HG02981 (cell line): ENCODE results near the gene CDC45.
"Not testable (repeated sequence)": the region's sequence is repeated elsewhere in the genome, so short reads cannot be mapped to it uniquely, and the experiment has no call there.

Experiments
- ATAC-seq: cut with Tn5 transposase; IDR thresholded peaks from one replicate; pipeline ENCODE4 v1.9.1; 2021; ENCODE audit warnings: mild to moderate bottlenecking, moderate library complexity; ENCODE audit not compliant: unreplicated experiment

The CDC45 gene

DNA sequence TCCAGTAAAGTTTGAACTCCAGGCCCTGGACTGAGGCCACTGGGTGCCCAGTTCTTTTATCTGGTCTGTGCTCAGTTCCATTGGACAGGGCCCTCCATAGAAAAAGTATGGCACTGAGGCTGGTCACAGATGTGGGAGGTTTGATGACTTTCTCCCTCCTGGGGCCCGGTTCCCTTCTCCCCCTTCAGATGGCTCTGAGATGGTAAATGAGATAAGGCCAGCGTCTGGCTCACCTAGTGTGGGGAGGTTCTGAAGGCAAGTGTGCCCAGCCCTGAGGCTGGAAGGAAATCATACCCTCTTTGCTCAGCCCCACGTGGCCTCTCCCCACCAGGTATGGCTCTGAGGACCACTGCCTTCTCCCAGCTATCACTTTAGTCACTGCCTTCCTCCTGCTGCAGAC lies 45.9 kb downstream of the CDC45 start:
- no peak for ATAC-seq

DNA sequence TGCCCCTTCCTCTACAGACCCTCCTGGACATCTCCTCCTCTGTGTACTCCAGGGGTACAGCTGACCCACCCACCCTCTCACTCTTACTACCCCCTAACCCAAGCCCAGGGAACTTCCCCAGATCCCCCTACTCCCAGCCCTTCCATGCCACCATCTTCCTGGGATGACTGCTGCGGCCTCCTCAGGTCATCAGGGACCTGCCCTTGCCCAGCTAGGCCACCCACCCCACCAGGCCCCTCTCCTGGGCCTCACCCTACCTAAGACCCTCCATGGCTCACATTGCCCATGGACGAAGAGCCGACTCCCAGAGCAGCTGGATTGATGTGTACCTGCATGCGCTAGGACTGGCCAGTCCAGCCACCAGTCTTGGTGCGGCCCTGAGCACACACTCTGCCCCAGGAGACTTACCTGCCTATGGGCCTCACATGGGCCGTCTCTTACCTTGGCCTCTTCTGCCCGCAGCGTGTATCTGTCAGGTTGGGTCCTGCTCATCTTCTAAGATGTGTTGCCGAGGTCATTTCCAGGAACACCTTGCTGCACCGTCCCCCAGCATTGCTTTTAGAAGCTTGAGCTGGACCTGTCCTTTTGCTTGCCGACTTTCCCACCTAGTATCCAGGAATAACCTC lies 46.5 kb downstream of the CDC45 start:
- ATAC-seq, result no peak

DNA sequence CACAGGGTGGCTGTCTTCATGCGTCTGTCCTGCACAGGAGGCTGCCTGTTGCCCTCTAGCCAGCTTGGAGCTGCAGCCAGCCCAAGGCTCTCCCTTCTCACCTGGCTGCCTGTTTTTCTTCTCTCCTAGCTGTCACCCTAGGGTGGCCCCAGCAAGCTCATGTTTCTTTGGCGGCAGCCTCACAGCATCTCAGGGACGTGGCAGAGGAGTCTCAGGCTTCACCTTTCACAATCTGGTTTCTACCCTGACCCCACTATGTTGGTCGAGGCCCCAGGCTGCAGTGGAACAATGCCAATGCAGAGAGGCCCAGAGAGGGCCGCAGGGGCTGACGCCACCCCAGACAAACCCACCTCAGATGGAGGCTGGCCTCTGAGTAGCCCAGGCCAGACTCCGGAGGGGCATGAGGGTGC lies 47.0 kb downstream of the CDC45 start:
- ATAC-seq, result no peak

DNA sequence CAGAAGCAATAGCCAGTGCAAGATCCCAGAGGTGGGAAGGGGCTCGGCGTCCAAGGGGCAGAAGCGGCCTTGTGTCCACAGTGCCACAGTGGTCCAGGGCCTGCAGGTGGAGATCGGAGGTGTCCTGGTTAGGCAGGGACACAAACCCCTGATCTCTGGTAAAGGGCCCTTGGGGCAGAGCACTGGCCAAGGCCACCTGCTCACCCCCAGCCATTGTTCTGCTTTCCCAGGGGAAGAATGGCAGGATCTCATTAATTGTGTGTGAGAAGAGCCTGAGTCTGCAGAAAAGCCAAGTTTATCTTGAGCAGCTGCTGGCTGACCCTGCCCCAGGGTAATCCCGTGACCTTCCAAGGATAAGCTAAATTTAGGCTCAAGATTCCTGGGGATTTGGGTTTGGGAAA lies 47.6 kb downstream of the CDC45 start:
- ATAC-seq, result no peak

DNA sequence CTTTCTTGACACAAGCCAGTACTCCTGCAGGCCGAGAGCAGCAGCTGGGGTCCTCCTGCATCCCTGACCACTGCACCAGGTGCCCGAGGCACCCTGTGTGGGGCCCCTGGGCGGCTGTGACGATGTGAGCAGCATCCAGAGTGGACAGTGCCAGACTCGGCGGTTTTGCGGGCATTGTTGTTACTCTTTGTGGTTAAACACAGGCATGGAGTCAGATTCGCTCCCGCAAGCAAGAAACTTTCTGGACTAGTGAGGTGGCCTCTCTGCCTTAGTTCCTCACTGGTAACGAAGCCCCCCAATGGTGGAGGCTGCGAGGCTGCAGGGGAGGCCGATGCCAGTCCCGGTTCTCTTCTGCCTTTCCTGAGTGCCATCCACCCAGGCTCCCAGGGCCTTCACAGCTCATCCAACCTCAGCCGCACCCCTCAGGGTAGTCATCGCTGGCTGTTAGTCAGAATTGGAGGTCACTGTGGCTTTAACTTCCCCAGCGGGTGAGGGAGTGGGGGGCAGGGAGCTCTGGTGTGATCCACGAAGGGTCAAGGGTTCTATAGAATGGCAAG lies 48.2 kb downstream of the CDC45 start:
- ATAC-seq, result no peak

DNA sequence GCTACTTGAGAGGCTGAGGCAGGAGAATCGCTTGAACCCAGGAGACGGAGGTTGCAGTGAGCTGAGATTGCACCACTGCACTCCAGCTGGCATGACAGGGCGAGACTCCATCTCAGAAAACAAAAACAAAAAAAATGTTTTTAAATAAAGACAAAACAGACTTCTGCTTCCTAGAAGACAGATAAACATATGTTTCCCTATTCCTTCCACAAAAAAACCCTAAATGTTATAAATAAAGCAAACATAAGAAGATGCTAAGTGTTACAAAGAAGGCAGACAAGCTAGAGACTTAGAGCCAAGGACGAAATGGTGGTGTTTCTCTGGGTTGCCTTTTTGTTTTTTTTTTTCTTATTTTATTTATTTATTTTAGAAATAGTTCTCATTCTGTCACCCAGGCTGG lies 50.1 kb downstream of the CDC45 start:
- ATAC-seq, result no peak

DNA sequence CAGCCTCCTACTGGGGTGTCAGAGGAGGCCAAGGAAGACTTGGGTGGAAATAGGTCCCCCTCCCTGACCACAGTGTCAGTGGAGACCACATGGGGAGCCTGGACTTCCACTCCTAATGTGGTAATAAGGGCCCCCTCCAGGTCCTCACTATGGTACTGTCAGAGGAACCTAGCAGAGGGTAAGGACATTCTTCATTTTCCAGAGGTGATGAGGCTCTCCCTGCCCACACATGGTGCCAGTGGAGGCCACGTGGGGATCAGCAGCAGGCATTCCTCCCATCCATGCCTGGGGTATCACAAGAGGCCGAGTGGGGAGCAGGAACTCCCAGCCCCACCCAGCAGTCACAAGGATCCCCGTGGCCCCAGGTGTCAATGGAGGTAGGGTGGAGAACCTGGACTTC lies 51.0 kb downstream of the CDC45 start:
- no peak for ATAC-seq

DNA sequence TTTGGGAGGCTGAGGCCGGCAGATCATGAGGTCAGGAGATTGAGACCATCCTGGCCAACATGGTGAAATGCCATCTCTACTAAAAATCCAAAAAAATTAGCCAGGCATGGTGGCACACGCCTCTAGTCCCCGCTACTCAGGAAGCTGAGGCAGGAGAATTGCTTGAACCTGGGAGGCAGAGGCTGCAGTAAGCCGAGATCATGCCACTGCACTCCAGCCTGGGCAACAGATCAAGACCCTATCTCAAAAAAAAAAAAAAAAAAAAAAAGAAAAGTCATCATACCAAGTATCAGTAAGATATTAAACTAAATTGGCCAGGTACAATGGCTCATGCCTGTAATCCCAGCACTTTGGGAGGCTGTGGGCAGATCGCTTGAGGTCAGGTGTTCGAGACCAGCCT lies 51.6 kb downstream of the CDC45 start:
- ATAC-seq, result not testable (repeated sequence)

DNA sequence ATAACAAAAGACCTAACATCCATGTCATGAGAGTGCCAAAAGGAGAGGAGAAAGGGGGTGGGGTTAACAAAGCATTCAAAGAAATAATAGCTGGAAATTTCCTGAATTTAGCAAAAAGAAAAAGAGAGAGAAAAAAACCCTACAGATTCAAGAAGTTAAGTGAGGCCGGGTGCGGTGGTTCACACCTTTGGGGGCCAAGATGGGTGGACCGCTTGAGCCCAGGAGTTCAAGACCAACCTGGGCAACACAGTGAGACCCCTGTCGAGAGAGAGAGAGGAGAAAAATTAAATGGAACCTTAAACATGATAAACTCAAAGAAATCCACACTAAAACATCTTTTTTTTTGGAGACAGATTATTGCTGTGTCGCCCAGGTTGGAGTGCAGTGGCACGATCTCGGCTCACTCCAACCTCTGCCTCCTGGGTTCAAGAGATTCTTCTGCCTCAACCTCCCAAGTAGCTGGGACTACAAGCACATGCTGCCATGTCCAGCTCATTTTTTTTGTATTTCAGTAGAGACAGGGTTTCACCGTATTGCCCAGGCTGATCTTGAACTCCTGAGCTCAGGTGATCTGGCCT lies 53.4 kb downstream of the CDC45 start:
- ATAC-seq, result no peak

DNA sequence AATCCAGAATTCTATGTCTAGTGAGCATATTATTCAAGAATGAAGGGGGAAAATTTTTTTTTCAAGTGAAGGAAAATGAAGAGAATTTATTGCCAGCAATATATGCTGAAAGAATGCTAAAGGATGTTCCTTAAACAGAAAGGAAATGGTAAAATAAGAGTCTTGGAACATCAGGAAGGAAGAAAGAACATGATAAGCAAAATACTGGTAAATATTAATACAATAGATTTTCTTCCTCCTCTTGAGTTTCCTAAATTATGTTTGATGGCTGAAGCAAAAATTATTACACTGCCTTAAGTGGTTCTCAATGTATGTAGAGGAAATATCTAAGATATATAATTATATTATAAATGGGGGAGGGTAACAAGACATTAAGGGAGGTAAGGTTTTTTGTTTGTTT lies 54.1 kb downstream of the CDC45 start:
- no peak for ATAC-seq

DNA sequence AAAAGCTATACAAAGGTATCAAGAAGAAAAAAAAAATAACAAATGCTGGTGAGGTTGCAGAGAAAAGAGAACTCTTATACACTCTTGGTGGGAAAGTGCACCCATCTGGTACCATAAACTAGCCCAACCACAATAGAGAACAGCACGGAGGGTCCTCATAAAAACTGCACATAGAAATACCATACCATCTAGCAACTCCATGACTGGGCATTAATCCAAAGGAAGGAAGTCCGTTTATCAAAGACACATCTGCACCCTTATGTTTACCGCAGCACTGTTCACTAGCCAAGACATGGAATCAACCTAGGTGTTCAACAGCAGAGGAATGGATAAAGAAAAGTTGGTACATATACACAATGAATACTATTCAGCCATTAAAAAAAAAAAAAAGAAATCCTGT lies 55.3 kb downstream of the CDC45 start:
- ATAC-seq, result no peak

DNA sequence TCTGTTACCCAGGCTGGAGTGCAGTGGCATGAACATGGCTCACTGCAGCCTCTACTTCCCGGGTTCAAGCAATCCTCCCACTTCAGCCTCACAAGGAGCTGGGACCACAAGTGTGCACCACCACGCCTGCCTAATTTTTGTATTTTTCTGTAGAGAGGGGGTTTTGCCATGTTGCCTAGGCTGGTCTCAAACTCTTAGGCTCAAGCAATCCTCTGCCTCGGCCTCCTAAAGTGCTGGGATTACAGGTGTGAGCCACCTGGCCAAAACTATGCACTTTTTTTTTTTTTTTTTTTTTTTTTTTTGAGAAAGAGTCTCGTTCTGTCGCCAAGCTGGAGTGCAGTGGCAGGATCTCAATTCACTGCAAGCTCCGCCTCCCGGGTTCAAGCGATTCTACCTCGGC lies 56.8 kb downstream of the CDC45 start:
- no peak for ATAC-seq

DNA sequence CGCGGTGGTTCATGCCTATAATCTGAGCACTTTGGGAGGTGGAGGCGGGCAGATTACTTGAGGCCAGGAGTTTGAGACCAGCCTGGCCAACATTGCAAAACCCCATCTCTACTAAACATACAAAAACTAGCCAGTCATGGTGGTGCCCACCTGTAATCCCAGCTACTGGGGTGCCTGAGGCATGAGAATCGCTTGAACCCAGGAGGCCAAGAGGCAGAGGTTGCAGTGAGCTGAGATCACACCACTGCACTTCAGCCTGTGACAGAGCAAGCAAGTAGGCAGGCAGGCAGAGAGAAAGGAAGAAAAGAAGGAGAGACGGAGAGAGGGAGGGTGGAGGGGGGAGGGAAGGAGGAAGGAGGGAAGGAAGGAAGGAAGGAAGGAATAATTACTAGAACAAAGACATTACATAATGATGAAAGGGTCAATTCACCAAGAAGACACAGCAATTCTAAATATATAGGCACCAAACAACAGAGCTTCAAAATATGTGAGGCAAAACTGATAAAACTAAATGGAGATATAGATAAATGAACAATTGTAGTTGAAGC lies 58.3 kb downstream of the CDC45 start:
- no peak for ATAC-seq

DNA sequence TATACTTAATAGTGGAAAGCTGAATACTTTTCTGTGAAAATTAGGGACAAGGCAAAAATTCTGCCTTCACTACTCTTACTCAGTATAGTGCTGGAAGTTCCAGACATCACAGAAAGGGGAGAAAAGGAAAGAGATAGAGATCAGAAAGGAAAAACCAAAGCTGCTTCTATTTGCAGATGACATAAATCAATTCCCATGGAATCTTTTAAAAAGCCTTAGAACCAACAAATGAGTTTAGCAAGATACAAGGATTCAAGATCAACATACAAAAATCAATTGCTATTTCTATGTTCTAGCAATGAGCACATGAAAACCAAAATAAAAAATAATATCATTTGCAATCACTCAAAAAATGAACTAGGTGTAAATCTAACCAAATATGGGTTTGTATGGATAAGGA lies 60.7 kb downstream of the CDC45 start:
- no peak for ATAC-seq

DNA sequence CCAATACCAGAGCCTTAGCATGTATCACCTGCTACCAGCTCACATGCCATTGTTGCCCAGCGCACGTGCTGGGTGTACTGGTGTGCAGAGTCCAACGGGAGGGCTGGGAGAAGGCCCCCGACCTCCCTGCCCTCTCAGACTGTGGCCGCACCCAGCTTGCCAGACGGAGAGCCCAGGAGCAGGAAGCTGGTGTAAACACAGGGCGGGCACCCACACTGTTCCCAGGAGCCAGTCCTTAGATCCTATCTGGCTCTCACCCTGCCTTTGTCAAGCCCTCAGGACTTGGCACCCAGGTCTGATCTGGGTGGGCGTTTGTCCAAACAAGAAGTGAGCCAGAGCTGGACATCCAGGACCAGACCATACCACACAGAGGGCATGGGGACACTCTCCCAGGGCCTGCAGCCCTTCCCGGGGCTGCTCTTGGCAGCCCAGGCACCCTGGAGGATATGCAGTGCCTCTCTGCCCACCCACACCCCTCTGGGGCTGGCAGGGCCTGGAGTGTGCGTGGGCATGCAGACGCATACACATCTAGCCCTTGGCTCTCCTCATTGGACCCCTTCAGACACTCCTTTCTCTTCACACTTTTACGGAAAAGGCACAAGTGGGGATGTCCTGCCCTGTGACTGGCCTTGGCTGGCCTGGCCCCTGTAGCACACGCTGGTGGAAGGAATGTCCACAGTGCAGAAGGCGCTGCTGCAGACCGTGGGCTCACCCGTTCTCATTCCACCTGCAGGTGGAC lies 64.4 kb downstream of the CDC45 start:
- ATAC-seq, result no peak

DNA sequence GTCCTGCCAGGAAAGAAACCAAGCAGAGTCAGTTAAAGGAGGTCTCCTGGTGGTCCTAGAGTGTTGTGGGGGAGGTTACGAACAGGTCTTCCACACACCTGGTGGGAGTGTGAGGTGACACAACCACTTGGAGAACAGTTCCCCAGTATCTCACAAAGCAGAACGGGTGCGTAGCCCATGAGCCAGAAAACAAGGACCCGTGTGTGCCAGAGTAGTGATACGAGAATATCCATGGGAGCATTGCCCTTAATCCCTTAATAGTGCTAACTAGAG lies 66.2 kb downstream of the CDC45 start:
- no peak for ATAC-seq

DNA sequence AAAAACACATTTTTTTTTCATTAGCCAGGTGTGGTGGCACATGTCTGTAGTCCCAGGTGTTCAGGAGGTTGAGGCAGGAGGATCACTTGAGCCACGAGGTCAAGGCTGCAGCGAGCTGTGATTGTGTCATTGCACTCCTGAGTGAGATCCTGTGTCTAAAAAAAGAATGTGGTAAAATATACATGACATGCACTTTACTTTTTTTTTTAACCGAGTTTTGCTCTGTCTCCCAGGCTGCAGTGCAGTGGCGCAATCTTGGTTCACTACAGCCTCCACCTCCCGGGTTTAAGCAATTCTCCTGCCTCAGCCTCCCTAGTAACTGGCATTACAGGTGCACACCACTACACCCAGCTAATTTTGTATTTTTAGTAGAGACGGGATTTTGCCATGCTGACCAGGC lies 67.0 kb downstream of the CDC45 start:
- no peak for ATAC-seq

DNA sequence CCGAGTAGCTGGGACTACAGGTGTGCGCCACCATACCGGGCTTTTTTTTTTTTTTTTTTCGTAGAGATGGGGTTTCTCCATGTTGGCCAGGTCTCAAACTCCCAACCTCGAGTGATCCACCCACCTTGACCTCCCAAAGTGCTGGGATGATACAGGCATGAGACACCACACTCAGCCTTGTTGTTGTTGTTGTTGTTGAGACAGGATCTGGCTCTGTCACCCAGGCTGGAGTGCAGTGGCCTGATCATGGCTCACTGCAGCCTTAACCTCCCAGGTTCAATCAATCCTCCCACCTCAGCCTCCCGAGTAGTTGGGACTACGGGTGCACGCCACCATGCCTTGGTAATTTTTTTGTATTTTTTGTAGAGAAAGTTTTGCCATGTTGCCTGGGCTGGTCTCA lies 67.9 kb downstream of the CDC45 start:
- no peak for ATAC-seq

DNA sequence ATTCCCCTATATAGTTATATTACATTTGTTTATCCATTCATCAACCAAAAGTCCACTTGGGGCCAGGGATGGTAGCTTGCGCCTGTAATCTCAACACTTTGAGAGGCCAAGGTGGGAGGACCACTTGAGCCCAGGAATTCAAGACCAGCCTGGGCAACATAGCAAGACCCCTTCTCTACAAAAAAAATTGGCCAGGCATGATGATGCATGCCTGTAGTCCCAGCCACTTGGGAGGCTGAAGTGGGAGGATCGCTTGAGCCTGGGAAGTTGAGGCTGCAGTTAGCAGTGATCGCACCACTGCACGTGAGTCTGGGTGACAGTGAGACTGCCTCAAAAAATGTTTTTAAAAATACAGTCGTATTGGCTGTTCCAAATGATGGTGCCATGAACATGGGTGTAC lies 68.7 kb downstream of the CDC45 start:
- ATAC-seq, result not testable (repeated sequence)

DNA sequence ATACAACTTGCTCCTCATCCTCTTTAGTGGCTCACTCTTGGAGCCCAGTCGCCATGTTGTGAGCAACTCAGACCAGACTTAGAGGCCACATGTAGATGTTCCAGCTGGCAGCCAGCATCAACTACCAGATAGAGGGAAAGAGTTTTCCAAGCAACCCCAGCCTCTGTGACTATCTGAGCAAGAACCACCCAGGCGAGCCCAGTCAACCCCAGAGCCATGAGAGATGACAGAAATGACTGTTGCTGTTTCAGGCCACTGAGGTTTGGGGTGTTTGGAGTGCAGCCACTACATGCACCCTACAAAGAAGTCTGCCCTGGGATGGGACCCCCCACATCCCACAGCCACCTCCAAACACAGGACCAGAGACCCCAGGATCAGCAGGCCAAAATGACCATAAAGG lies 69.2 kb downstream of the CDC45 start:
- ATAC-seq, result no peak

DNA sequence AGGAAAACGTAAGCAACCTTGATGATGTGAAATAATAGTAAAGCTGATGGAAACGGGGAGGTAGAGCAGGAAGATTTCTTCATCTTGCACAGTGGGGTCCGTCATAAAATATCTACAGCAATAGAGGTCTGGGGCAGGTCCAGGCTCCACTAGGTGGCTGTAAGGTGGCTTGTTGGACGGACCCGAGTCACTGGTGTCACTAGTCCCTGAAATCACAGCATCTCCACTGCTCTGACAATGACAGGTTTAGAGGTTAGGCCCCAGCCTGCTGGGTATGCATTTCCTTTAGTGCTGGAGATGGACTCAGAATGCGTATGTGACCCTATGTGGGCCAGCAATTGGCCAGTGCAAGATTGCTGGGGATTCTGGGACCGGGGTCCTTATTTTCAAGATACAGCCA lies 69.7 kb downstream of the CDC45 start:
- ATAC-seq, result no peak

DNA sequence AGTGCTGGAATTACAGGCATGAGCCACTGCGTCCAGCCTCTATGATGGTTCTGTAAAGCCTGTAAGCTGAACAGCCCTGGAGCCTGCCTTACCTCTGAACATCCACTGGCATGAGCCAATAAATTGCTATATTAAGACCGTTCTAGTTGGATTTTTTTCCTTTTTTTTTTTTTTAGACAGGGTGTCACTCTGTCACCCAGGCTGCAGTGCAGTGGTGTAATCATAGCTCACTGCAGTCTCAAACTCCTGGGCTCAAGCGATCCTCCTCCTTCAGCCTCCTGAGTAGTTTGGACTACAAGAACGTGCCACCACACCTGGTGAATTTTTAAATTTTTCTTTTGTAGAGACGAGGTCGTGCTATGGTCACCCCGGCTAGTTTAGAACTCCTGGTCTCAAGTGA lies 70.7 kb downstream of the CDC45 start:
- ATAC-seq, result no peak
